NCI-H748 (cell line): ENCODE results near the gene EPHB1.
A peak's percentile ranks its signal among the peaks of the same experiment; 100 is the strongest.
"Not testable (repeated sequence)": the region's sequence is repeated elsewhere in the genome, so short reads cannot be mapped to it uniquely, and the experiment has no call there.

Experiments used
- DNase-seq: peaks from one replicate; lab custom pipeline; 2025; ENCODE audit not compliant: unreplicated experiment; lab: John Stamatoyannopoulos, UW

The EPHB1 gene

GRCh38 chr3:135233476-135233875 is 438.4 kb downstream of the EPHB1 start:
- DNase-seq, result not testable (repeated sequence)

- no peak for DNase-seq
Observed at GRCh38 chr3:135235541-135235940, 440.5 kb downstream of the EPHB1 start.

GRCh38 chr3:135237371-135238143 is 442.5 kb downstream of the EPHB1 start:
- no peak for DNase-seq

GRCh38 chr3:135238236-135238830 is 443.3 kb downstream of the EPHB1 start:
- DNase-seq, result peak; percentile 6

- no peak for DNase-seq
Observed at GRCh38 chr3:135238871-135239614, 444.0 kb downstream of the EPHB1 start.

- DNase-seq, result peak; percentile 15
Observed at GRCh38 chr3:135239615-135239884, 444.5 kb downstream of the EPHB1 start.

- DNase-seq, result peak; percentile 42
Observed at GRCh38 chr3:135240426-135240825, 445.4 kb downstream of the EPHB1 start.

- DNase-seq, result no peak
Observed at GRCh38 chr3:135242285-135242684, 447.2 kb downstream of the EPHB1 start.

- DNase-seq, result no peak
Observed at GRCh38 chr3:135243616-135244015, 448.6 kb downstream of the EPHB1 start.

- DNase-seq, result no peak
Observed at GRCh38 chr3:135246027-135246426, 451.0 kb downstream of the EPHB1 start.

GRCh38 chr3:135248213-135248612 is 453.2 kb downstream of the EPHB1 start:
- no peak for DNase-seq

- no peak for DNase-seq
Observed at GRCh38 chr3:135249186-135249585, 454.1 kb downstream of the EPHB1 start.

GRCh38 chr3:135258916-135259315 is 463.9 kb downstream of the EPHB1 start:
- DNase-seq, result no peak

GRCh38 chr3:135260025-135260424 is 465.0 kb downstream of the EPHB1 start:
- DNase-seq, result no peak

- DNase-seq, result no peak
Observed at GRCh38 chr3:135261214-135261775, 466.2 kb downstream of the EPHB1 start.

- no peak for DNase-seq
Observed at GRCh38 chr3:135261916-135262315, 466.9 kb downstream of the EPHB1 start.

- DNase-seq, result no peak
Observed at GRCh38 chr3:135262441-135262840, 467.4 kb downstream of the EPHB1 start.

- no peak for DNase-seq
Observed at GRCh38 chr3:135263331-135263730, 468.3 kb downstream of the EPHB1 start.

- DNase-seq, result no peak
Observed at GRCh38 chr3:135267487-135267886, 472.4 kb downstream of the EPHB1 start.

GRCh38 chr3:135268941-135269532 is 474.0 kb downstream of the EPHB1 start:
- peak; percentile 90 for DNase-seq

GRCh38 chr3:135271177-135272025 is 476.3 kb downstream of the EPHB1 start:
- peak; percentile 56 for DNase-seq
